ENCODE measurements around the gene MOB3A.

MOB3A gene

DNA sequence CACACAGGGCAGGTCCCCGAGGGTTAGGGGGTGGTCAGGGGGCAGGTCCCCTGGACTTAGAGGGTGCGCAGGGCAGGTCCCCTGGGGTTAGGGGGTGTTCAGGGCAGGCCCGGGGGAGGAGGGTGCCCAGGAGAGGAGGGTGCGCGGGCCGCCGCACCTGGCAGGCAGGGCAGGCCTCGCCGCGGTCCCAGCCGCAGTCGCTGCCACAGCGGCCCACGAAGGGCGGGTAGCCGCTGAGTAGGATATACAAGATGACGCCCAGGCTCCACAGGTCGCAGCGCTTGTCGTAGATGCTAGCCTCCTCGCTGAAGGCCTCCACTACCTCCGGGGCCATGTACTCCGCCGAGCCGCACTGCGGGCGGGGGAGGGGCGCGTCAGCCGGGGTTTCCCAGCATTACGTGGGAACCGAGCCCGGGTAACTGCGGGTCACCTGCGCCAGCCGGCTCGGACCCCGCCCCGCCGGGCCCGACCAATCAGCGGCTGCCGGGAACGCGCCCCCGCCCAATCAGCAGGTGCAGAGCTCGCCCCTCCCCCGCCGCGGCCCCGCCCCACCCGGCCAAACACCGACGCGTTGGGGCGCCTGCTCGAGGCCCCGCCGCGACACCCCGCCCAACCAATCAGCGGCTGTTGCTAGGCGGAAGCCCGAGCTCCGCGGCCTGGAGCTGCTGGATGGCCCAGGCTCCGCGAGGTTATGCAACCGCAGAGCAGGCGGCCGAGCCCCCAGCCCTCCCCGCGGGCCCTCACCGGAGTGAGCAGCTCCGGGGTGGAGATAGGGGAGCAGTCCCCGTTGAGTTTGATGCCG lies 54.2 kb downstream of the MOB3A start (continued):
- TF ChIP-seq, protein P1, sequence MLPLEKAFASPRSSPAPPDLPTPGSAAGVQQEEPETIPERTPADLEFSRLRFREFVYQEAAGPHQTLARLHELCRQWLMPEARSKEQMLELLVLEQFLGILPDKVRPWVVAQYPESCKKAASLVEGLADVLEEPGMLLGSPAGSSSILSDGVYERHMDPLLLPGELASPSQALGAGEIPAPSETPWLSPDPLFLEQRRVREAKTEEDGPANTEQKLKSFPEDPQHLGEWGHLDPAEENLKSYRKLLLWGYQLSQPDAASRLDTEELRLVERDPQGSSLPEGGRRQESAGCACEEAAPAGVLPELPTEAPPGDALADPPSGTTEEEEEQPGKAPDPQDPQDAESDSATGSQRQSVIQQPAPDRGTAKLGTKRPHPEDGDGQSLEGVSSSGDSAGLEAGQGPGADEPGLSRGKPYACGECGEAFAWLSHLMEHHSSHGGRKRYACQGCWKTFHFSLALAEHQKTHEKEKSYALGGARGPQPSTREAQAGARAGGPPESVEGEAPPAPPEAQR (tag by site-specific recombination; IDR thresholded peaks at IDR 0.05): no peak
- TF ChIP-seq ZBTB48 (tag by site-specific recombination; IDR thresholded peaks at IDR 0.05) (no peak), ZSCAN4 (tag by site-specific recombination; IDR thresholded peaks at IDR 0.05) (no peak), ZNF202 (tag by site-specific recombination; IDR thresholded peaks at IDR 0.05; ENCODE audit: borderline replicate concordance) (no peak), ZNF169 (tag by site-specific recombination; IDR thresholded peaks at IDR 0.05) (no peak), ZNF248 (tag by site-specific recombination; IDR thresholded peaks at IDR 0.05) (no peak), HOXA7 (CRISPR knock-in tag; IDR thresholded peaks at IDR 0.05; ENCODE audit: borderline replicate concordance) (no peak), SETDB1 (IDR thresholded peaks at IDR 0.05; ENCODE audit: insufficient read length, low read length) (no peak), PRDM6 (tag by site-specific recombination; IDR thresholded peaks at IDR 0.05) (no peak), PATZ1 (tag by site-specific recombination; IDR thresholded peaks at IDR 0.05) (peak; percentile 96), ZNF350 (tag by site-specific recombination; IDR thresholded peaks at IDR 0.05) (no peak), ZNF132 (tag by site-specific recombination; IDR thresholded peaks at IDR 0.05; ENCODE audit: borderline replicate concordance) (no peak)
- TF ChIP-seq, protein P2, sequence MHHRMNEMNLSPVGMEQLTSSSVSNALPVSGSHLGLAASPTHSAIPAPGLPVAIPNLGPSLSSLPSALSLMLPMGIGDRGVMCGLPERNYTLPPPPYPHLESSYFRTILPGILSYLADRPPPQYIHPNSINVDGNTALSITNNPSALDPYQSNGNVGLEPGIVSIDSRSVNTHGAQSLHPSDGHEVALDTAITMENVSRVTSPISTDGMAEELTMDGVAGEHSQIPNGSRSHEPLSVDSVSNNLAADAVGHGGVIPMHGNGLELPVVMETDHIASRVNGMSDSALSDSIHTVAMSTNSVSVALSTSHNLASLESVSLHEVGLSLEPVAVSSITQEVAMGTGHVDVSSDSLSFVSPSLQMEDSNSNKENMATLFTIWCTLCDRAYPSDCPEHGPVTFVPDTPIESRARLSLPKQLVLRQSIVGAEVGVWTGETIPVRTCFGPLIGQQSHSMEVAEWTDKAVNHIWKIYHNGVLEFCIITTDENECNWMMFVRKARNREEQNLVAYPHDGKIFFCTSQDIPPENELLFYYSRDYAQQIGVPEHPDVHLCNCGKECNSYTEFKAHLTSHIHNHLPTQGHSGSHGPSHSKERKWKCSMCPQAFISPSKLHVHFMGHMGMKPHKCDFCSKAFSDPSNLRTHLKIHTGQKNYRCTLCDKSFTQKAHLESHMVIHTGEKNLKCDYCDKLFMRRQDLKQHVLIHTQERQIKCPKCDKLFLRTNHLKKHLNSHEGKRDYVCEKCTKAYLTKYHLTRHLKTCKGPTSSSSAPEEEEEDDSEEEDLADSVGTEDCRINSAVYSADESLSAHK (tag by site-specific recombination; IDR thresholded peaks at IDR 0.05): no peak
- TF ChIP-seq, protein P3, sequence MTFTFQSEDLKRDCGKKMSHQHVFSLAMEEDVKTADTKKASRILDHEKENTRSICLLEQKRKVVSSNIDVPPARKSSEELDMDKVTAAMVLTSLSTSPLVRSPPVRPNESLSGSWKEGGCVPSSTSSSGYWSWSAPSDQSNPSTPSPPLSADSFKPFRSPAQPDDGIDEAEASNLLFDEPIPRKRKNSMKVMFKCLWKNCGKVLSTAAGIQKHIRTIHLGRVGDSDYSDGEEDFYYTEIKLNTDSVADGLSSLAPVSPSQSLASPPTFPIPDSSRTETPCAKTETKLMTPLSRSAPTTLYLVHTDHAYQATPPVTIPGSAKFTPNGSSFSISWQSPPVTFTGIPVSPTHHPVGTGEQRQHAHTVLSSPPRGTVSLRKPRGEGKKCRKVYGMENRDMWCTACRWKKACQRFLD (tag by site-specific recombination; IDR thresholded peaks at IDR 0.05): no peak

GRCh38 chr19:2041433-2041682 lies 54.8 kb downstream of the MOB3A start:
- POLR2A ChIA-PET: interaction anchor here (0.8 kb wide), 1 partner anchor 9 kb away, joined by 3 read pairs; no protein-coding TSS in a partner anchor
- no peak for TF ChIP-seq ZNF521 (tag by site-specific recombination; IDR thresholded peaks at IDR 0.05)
- no peak for TF ChIP-seq ZNF48 (tag by site-specific recombination; IDR thresholded peaks at IDR 0.05)
- TF ChIP-seq ZNF623 (tag by site-specific recombination; IDR thresholded peaks at IDR 0.05): no peak
- no peak for TF ChIP-seq ZNF561 (tag by site-specific recombination; IDR thresholded peaks at IDR 0.05; ENCODE audit: borderline replicate concordance)

More at GRCh38 chr19:2041433-2041682, 54.8 kb downstream of the MOB3A start:
- Histone ChIP-seq H3K36me3 (ENCODE audit: control insufficient read depth in 2 of 2, insufficient read depth in 1 of 2, low read length in 2 of 2) (peaks cover 0 to 72% of the 10 kb centered on the region in 2 experiments; a peak in 2 of 3 replicates), H3K27ac (ENCODE audit: extremely low read depth, low read depth, low read length) (peak overlapping the region; percentile 85), H3K4me3 (ENCODE audit: low read depth, low read length) (no peak overlapping the region), H3K9me3 (ENCODE audit: control insufficient read depth, insufficient read depth, low read depth, low read length) (no peaks in the 10 kb centered on the region), H3K4me1 (ENCODE audit: control insufficient read depth, insufficient read depth, low read length) (peaks cover 13% of the 10 kb centered on the region)
- CTCF ChIA-PET: interaction anchor here (0.6 kb wide), 1 partner anchor 25 kb away, joined by 3 read pairs; no protein-coding TSS in a partner anchor

Data from HEK293 (cell line).